K562 (cell line): ENCODE results near the gene KLHL12. TPM values are rescaled to one million over a fixed set of nuclear protein-coding genes. Genes with fewer than 3 reads are reported as not detected.

Experiments
- HDGF ChIP-seq: fragments of 450-650 bp; IDR thresholded peaks from 2 replicates; pipeline ENCODE4 v1.6.1; 2016
- MYC ChIP-seq, 2 experiments: fragments of 250-450 bp in 1 of 2; sonication (Bioruptor Pico) in 1 of 2; IDR thresholded peaks; 2 replicates each; pipeline versions ENCODE4 v1.5.1 to v1.6.1; 2012 to 2021; ENCODE audit warnings: low read depth in 2 of 2, borderline replicate concordance in 1 of 2, improper control_type of control experiment in 1 of 2, low read length in 1 of 2, mild to moderate bottlenecking in 1 of 2, moderate library complexity in 1 of 2
- SRF ChIP-seq, 2 experiments: fragments of 250-450, 450-650 bp in 1 of 2; sonication (Bioruptor Pico) in 1 of 2; sonication (generic) in 1 of 2; formaldehyde crosslinking; IDR thresholded peaks; 2 replicates each; pipeline versions ENCODE4 v1.5.0 to v1.5.1; 2020 to 2022; ENCODE audit warnings: mild to moderate bottlenecking in 1 of 2, missing genetic modification reagents in 1 of 2
- TAF7 ChIP-seq: fragments of 450-650 bp; IDR thresholded peaks from 2 replicates; pipeline ENCODE4 v1.6.1; 2016; ENCODE audit warnings: missing genetic modification characterization, missing compliant biosample characterization
- polyA plus RNA-seq, 8 experiments: library from polyadenylated mRNA; depleted of rRNA in 4 of 8; stranded (reverse) in 5 of 8; unstranded in 3 of 8; fragments of >200 nt; fragmentation: Nextera tagmentation in 2 of 8; fragmentation: Illumina TruSeq in 1 of 8; extraction: Ambion mirVana in 2 of 8; extraction: Trizol in 1 of 8; gene quantifications; 2 replicates each; pipeline versions ENCODE4 v1.2.1 to v1.2.3, GENCODE V29; 2011 to 2014; ENCODE audit warnings: inconsistent platforms in 1 of 8, missing spikeins in 1 of 8
- total RNA-seq, 7 experiments: library from RNA; depleted of rRNA in 6 of 7; stranded (reverse); fragments of >200 nt in 6 of 7; fragmentation: Illumina TruSeq in 2 of 7; extraction: Trizol in 2 of 7; gene quantifications; 2 replicates each; pipeline versions ENCODE4 v1.2.1 to v1.2.3, GENCODE V29; 2011 to 2021; ENCODE audit warnings: low replicate concordance in 1 of 7
- TF ChIP-seq, protein P1 (sequence below): fragments of 450-650 bp; IDR thresholded peaks from 2 replicates; pipeline ENCODE4 v1.6.1; 2016; ENCODE audit warnings: mild to moderate bottlenecking, moderate library complexity
- TF ChIP-seq, protein P2 (sequence below): fragments of 200-400 bp; formaldehyde crosslinking; IDR thresholded peaks from 2 replicates; pipeline ENCODE4 v1.6.1; 2017; ENCODE audit warnings: mild to moderate bottlenecking, low read depth, low read length, moderate library complexity
- TF ChIP-seq, protein P3 (sequence below): fragments of 450-650 bp; IDR thresholded peaks from 2 replicates; pipeline ENCODE4 v1.6.1; 2017; ENCODE audit warnings: mild to moderate bottlenecking, moderate library complexity

Gene KLHL12
- total and polyA plus RNA-seq, 9 of the 15 experiments (the other 6 are each of a cell fraction or from before 2014, with no cell fraction given), result 23.1 to 85.1 (median 35.0) TPM

DNA sequence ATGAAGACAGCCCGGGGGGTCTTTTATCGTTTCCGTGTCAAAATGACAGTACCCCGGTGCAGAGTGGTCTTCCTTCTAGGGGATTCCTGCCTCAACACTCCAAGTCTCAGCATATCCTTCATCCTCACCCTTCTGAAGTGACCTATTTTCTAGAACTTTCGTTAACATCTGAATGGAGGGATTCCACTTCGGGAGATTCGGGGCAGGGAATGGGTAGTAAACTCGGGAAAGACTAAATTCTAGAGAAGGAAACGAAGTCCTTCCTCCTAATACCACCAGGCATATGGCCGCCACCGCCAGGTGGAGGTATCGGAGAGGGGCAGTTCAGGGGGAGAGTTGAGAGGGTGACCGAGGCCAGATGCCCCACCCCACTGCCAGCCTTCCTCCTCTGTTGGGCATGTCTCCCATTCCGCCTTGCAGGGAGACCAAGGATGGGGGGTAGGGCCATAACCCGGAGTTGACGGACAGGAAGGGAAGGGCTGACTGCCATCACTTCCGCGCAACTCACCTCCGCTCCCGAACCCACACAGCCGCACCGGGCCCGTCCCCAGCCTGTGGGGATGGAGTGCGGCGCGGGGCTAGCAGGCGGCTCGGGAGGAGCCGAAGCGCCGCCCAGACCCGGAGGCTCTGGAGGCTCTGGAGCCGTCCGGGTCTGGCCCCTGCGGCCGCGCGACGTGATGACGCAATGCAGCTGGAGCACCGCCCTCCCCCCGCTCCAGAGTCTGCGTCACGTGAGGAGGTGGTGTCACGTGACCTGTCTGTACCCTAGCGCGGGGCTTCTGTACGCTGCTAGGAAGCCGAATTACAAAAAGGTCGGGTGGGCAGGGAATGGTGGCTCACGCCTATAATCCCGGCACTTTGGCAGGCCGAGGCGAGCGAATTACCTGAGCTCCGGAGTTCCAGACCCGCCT lies at the start of gene KLHL12 (continued):
- TF ChIP-seq, protein P1, sequence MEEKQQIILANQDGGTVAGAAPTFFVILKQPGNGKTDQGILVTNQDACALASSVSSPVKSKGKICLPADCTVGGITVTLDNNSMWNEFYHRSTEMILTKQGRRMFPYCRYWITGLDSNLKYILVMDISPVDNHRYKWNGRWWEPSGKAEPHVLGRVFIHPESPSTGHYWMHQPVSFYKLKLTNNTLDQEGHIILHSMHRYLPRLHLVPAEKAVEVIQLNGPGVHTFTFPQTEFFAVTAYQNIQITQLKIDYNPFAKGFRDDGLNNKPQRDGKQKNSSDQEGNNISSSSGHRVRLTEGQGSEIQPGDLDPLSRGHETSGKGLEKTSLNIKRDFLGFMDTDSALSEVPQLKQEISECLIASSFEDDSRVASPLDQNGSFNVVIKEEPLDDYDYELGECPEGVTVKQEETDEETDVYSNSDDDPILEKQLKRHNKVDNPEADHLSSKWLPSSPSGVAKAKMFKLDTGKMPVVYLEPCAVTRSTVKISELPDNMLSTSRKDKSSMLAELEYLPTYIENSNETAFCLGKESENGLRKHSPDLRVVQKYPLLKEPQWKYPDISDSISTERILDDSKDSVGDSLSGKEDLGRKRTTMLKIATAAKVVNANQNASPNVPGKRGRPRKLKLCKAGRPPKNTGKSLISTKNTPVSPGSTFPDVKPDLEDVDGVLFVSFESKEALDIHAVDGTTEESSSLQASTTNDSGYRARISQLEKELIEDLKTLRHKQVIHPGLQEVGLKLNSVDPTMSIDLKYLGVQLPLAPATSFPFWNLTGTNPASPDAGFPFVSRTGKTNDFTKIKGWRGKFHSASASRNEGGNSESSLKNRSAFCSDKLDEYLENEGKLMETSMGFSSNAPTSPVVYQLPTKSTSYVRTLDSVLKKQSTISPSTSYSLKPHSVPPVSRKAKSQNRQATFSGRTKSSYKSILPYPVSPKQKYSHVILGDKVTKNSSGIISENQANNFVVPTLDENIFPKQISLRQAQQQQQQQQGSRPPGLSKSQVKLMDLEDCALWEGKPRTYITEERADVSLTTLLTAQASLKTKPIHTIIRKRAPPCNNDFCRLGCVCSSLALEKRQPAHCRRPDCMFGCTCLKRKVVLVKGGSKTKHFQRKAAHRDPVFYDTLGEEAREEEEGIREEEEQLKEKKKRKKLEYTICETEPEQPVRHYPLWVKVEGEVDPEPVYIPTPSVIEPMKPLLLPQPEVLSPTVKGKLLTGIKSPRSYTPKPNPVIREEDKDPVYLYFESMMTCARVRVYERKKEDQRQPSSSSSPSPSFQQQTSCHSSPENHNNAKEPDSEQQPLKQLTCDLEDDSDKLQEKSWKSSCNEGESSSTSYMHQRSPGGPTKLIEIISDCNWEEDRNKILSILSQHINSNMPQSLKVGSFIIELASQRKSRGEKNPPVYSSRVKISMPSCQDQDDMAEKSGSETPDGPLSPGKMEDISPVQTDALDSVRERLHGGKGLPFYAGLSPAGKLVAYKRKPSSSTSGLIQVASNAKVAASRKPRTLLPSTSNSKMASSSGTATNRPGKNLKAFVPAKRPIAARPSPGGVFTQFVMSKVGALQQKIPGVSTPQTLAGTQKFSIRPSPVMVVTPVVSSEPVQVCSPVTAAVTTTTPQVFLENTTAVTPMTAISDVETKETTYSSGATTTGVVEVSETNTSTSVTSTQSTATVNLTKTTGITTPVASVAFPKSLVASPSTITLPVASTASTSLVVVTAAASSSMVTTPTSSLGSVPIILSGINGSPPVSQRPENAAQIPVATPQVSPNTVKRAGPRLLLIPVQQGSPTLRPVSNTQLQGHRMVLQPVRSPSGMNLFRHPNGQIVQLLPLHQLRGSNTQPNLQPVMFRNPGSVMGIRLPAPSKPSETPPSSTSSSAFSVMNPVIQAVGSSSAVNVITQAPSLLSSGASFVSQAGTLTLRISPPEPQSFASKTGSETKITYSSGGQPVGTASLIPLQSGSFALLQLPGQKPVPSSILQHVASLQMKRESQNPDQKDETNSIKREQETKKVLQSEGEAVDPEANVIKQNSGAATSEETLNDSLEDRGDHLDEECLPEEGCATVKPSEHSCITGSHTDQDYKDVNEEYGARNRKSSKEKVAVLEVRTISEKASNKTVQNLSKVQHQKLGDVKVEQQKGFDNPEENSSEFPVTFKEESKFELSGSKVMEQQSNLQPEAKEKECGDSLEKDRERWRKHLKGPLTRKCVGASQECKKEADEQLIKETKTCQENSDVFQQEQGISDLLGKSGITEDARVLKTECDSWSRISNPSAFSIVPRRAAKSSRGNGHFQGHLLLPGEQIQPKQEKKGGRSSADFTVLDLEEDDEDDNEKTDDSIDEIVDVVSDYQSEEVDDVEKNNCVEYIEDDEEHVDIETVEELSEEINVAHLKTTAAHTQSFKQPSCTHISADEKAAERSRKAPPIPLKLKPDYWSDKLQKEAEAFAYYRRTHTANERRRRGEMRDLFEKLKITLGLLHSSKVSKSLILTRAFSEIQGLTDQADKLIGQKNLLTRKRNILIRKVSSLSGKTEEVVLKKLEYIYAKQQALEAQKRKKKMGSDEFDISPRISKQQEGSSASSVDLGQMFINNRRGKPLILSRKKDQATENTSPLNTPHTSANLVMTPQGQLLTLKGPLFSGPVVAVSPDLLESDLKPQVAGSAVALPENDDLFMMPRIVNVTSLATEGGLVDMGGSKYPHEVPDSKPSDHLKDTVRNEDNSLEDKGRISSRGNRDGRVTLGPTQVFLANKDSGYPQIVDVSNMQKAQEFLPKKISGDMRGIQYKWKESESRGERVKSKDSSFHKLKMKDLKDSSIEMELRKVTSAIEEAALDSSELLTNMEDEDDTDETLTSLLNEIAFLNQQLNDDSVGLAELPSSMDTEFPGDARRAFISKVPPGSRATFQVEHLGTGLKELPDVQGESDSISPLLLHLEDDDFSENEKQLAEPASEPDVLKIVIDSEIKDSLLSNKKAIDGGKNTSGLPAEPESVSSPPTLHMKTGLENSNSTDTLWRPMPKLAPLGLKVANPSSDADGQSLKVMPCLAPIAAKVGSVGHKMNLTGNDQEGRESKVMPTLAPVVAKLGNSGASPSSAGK, result peak; percentile 83
- TF ChIP-seq TAF7 (tag) (0 out of 2 replicates have a peak, but pooled peaks have one; percentile 22), MYC (IDR thresholded peaks at IDR 0.05; ENCODE audit: low read depth, low read length) (peak; percentile 74; the same call in 1 of the 2 replicates), MYC (CRISPR knock-in tag; IDR thresholded peaks at IDR 0.05; ENCODE audit: borderline replicate concordance, low read depth) (peak; percentile 74; the same call in 1 of the 2 replicates), HDGF (peak; percentile 75; the same call in 1 of the 2 replicates), SRF (CRISPR knock-in tag; IDR thresholded peaks at IDR 0.05) (0 out of 4 replicates have a peak, but pooled peaks of 1 of the 2 experiments have one; percentile 42)
- TF ChIP-seq, protein P2, sequence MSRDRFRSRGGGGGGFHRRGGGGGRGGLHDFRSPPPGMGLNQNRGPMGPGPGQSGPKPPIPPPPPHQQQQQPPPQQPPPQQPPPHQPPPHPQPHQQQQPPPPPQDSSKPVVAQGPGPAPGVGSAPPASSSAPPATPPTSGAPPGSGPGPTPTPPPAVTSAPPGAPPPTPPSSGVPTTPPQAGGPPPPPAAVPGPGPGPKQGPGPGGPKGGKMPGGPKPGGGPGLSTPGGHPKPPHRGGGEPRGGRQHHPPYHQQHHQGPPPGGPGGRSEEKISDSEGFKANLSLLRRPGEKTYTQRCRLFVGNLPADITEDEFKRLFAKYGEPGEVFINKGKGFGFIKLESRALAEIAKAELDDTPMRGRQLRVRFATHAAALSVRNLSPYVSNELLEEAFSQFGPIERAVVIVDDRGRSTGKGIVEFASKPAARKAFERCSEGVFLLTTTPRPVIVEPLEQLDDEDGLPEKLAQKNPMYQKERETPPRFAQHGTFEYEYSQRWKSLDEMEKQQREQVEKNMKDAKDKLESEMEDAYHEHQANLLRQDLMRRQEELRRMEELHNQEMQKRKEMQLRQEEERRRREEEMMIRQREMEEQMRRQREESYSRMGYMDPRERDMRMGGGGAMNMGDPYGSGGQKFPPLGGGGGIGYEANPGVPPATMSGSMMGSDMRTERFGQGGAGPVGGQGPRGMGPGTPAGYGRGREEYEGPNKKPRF, result no peak
- TF ChIP-seq, protein P3, sequence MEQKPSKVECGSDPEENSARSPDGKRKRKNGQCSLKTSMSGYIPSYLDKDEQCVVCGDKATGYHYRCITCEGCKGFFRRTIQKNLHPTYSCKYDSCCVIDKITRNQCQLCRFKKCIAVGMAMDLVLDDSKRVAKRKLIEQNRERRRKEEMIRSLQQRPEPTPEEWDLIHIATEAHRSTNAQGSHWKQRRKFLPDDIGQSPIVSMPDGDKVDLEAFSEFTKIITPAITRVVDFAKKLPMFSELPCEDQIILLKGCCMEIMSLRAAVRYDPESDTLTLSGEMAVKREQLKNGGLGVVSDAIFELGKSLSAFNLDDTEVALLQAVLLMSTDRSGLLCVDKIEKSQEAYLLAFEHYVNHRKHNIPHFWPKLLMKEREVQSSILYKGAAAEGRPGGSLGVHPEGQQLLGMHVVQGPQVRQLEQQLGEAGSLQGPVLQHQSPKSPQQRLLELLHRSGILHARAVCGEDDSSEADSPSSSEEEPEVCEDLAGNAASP, result no peak
